SK-N-SH treated with all-trans-retinoic acid at 6 μM for 48 hours (cell line): ENCODE results near the gene HMGA1.

ENCODE experiments used
- ARNTL ChIP-seq: fragments of 450-650 bp; formaldehyde crosslinking; IDR thresholded peaks from 2 replicates; pipeline ENCODE4 v1.5.0; 2020; ENCODE audit warnings: low read depth, mild to moderate bottlenecking, moderate library complexity, borderline replicate concordance
- CSDC2 ChIP-seq: fragments of 250-450 bp; sonication (Bioruptor Pico); IDR thresholded peaks from 2 replicates; pipeline ENCODE4 v1.5.0; 2020; ENCODE audit warnings: mild to moderate bottlenecking, moderate library complexity
- ESRRG ChIP-seq: fragments of 250-450 bp; sonication (Bioruptor Pico); IDR thresholded peaks from 2 replicates; pipeline ENCODE4 v1.6.1; 2021; ENCODE audit warnings: mild to moderate bottlenecking
- ISL1 ChIP-seq: fragments of 250-450 bp; sonication (Bioruptor Pico); IDR thresholded peaks from 2 replicates; pipeline ENCODE4 v2.1.2; 2022; ENCODE audit warnings: mild to moderate bottlenecking, moderate library complexity
- PPARA ChIP-seq: fragments of 250-450 bp; sonication (Bioruptor Pico); IDR thresholded peaks from 2 replicates; pipeline ENCODE4 v1.5.0; 2020; ENCODE audit warnings: mild to moderate bottlenecking, borderline replicate concordance
- SNAI2 ChIP-seq: fragments of 250-450 bp; sonication (Bioruptor Pico); IDR thresholded peaks from 2 replicates; pipeline ENCODE4 v1.5.0; 2020; ENCODE audit warnings: mild to moderate bottlenecking, moderate library complexity
- ZFP3 ChIP-seq: fragments of 250-450 bp; sonication (Bioruptor Pico); IDR thresholded peaks from 2 replicates; pipeline ENCODE4 v1.5.0; 2020; ENCODE audit warnings: mild to moderate bottlenecking, moderate library complexity
- ZNF8 ChIP-seq: fragments of 450-650 bp; formaldehyde crosslinking; IDR thresholded peaks from 2 replicates; pipeline ENCODE4 v1.5.0; 2020; ENCODE audit warnings: mild to moderate bottlenecking, moderate library complexity
- TF ChIP-seq, protein P1 (sequence below): fragments of 250-450 bp; sonication (Bioruptor Pico); IDR thresholded peaks from 2 replicates; pipeline ENCODE4 v1.5.1; 2020; ENCODE audit warnings: low read depth, mild to moderate bottlenecking, moderate library complexity

DNA sequence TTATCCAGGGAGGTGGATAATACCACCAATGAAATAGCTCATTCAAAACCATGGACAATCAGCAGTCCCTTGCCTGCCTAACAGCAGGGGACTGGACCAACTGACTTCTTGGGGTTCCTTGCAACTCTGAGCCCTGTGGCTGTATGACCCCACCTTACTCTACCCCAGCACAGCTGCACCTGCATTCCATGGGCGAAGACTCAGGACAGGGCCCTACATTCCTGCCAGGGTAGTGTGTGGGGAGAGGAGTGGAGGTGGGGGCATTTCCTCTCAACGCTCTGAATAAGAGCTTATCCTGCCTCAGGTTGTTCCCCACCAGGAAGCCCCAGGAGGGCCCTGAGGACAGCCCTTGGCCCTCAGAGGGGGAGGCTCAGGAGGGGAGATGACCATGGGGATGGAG is 30.8 kb upstream of the HMGA1 start:
- TF ChIP-seq, protein P1, sequence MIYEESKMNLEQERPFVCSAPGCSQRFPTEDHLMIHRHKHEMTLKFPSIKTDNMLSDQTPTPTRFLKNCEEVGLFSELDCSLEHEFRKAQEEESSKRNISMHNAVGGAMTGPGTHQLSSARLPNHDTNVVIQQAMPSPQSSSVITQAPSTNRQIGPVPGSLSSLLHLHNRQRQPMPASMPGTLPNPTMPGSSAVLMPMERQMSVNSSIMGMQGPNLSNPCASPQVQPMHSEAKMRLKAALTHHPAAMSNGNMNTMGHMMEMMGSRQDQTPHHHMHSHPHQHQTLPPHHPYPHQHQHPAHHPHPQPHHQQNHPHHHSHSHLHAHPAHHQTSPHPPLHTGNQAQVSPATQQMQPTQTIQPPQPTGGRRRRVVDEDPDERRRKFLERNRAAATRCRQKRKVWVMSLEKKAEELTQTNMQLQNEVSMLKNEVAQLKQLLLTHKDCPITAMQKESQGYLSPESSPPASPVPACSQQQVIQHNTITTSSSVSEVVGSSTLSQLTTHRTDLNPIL = no peak
- no peak for TF ChIP-seq ESRRG (CRISPR knock-in tag)
- no peak for TF ChIP-seq ZFP3
- no peak for TF ChIP-seq ARNTL (CRISPR knock-in tag)
- no peak for TF ChIP-seq ISL1 (CRISPR knock-in tag)
- no peak for TF ChIP-seq ZNF8 (CRISPR knock-in tag)
- TF ChIP-seq CSDC2 (CRISPR knock-in tag) = no peak
- no peak for TF ChIP-seq PPARA (CRISPR knock-in tag)
- TF ChIP-seq SNAI2 = no peak
